A549 (cell line): ENCODE measurements around the gene HMGCS1. TPM values are rescaled to one million over a fixed set of nuclear protein-coding genes. Genes with fewer than 3 reads are reported as not detected.

Source experiments
- ATAC-seq, 2 experiments: fragments of 200-7000 bp in 1 of 2; fragments of >200 bp in 1 of 2; cut with Nextera tagmentation in 1 of 2; cut with Tn5 transposase in 1 of 2; 3 replicates each; pipeline versions ENCODE4 v1.8.0 to v1.9.1; 2018 to 2020; ENCODE audit warnings: mild to moderate bottlenecking in 1 of 2, moderate library complexity in 1 of 2
- CTCF ChIA-PET: fragments of 300-600 bp; sonication (Branson Sonifier 250); formaldehyde crosslinking; extraction: SDS; loops from one replicate; lab custom pipeline; 2021; ENCODE audit warnings: antibody characterized with exemption, inconsistent platforms; lab: Yijun Ruan, JAX
- POLR2A ChIA-PET: fragments of 350-600 bp; formaldehyde crosslinking; extraction: SDS; loops from one replicate; lab custom pipeline; 2021; ENCODE audit warnings: antibody characterized with exemption, inconsistent platforms; lab: Yijun Ruan, JAX
- DNase-seq, 2 experiments: peaks; one replicate each; pipeline versions ENCODE4 v3.0.0 to v3.0.0-alpha.2; 2011 to 2016; ENCODE audit warnings: low read depth in 1 of 2, low spot score in 1 of 2
- FAIRE-seq: peaks from 2 replicates; lab custom pipeline; 2011; peaks lifted over from hg19 to GRCh38; lab: Jason Lieb, UNC
- H3K27ac ChIP-seq, 2 experiments: fragments of >200 bp; sonication (Bioruptor Twin); formaldehyde crosslinking; 3 replicates each; pipeline ENCODE4 v1.5.1; 2016 to 2017
- H3K4me1 ChIP-seq: fragments of >200 bp; sonication (Bioruptor Twin); formaldehyde crosslinking; 3 replicates; pipeline ENCODE4 v1.6.1; 2016
- H3K4me2 ChIP-seq: fragments of >200 bp; sonication (Bioruptor Twin); formaldehyde crosslinking; 3 replicates; pipeline ENCODE4 v1.6.1; 2016
- H3K4me3 ChIP-seq: fragments of >200 bp; sonication (Bioruptor Twin); formaldehyde crosslinking; 3 replicates; pipeline ENCODE4 v1.5.1; 2016
- H3K9me3 ChIP-seq: fragments of >200 bp; sonication (Bioruptor Twin); formaldehyde crosslinking; 3 replicates; pipeline ENCODE4 v1.6.1; 2016
- BHLHE40 ChIP-seq: IDR thresholded peaks from 2 replicates; pipeline ENCODE4 v1.6.1; 2012; ENCODE audit warnings: low read depth, low read length, inconsistent platforms
- CBX2 ChIP-seq: fragments of 200-600 bp; sonication (generic); IDR thresholded peaks from 2 replicates; pipeline ENCODE4 v1.6.1; 2016; ENCODE audit warnings: low read depth, mild to moderate bottlenecking, borderline replicate concordance
- CBX8 ChIP-seq: fragments of 200-600 bp; sonication (generic); IDR thresholded peaks from 2 replicates; pipeline ENCODE4 v1.6.1; 2016
- CEBPB ChIP-seq, 2 experiments: fragments of >200 bp in 1 of 2; sonication (Bioruptor Twin) in 1 of 2; formaldehyde crosslinking in 1 of 2; IDR thresholded peaks; 2 replicates each; pipeline ENCODE4 v1.6.1; 2012 to 2016
- CHD2 ChIP-seq: fragments of 150-350 bp; IDR thresholded peaks from 2 replicates; pipeline ENCODE4 v1.6.1; 2014; ENCODE audit warnings: low read length; ENCODE audit not compliant: partially characterized antibody
- CHD4 ChIP-seq: fragments of 200-600 bp; sonication (generic); IDR thresholded peaks from 2 replicates; pipeline ENCODE4 v1.6.1; 2016; ENCODE audit warnings: antibody characterized with exemption, mild to moderate bottlenecking, borderline replicate concordance
- EHMT2 ChIP-seq: fragments of 200-600 bp; sonication (generic); IDR thresholded peaks from 2 replicates; pipeline ENCODE4 v1.6.1; 2016; ENCODE audit warnings: antibody characterized with exemption, low read depth, mild to moderate bottlenecking, moderate library complexity
- EP300 ChIP-seq, 2 experiments: fragments of >200 bp; sonication (Bioruptor Twin); formaldehyde crosslinking; IDR thresholded peaks; 2 replicates in 1 of 2; 3 replicates in 1 of 2; pipeline ENCODE4 v1.6.1; 2016 to 2017
- FOSL2 ChIP-seq, 2 experiments: fragments of 450-650 bp in 1 of 2; fragments of >200 bp in 1 of 2; sonication (Bioruptor Twin) in 1 of 2; formaldehyde crosslinking; IDR thresholded peaks; 2 replicates each; pipeline versions ENCODE4 v1.5.0 to v1.6.1; 2016 to 2020; ENCODE audit warnings: mild to moderate bottlenecking in 1 of 2, moderate library complexity in 1 of 2
- FOXS1 ChIP-seq: fragments of 250-450 bp; sonication (Bioruptor Pico); IDR thresholded peaks from 2 replicates; pipeline ENCODE4 v1.5.0; 2020; ENCODE audit warnings: mild to moderate bottlenecking, moderate library complexity
- HOXA7 ChIP-seq: fragments of 250-450 bp; sonication (Bioruptor Pico); IDR thresholded peaks from 2 replicates; pipeline ENCODE4 v1.5.0; 2020; ENCODE audit warnings: mild to moderate bottlenecking, moderate library complexity
- HOXB5 ChIP-seq: fragments of 250-450 bp; sonication (Bioruptor Pico); IDR thresholded peaks from 2 replicates; pipeline ENCODE4 v1.5.0; 2020; ENCODE audit warnings: mild to moderate bottlenecking, moderate library complexity
- JUNB ChIP-seq: fragments of >200 bp; sonication (Bioruptor Twin); formaldehyde crosslinking; IDR thresholded peaks from 2 replicates; pipeline ENCODE4 v1.6.1; 2016
- KDM1A ChIP-seq: fragments of 200-600 bp; sonication (generic); IDR thresholded peaks from 2 replicates; pipeline ENCODE4 v1.6.1; 2016; ENCODE audit warnings: low read depth, mild to moderate bottlenecking
- KDM5A ChIP-seq: fragments of 200-600 bp; sonication (generic); IDR thresholded peaks from 2 replicates; pipeline ENCODE4 v1.6.1; 2016; ENCODE audit warnings: antibody characterized with exemption, mild to moderate bottlenecking
- MAZ ChIP-seq: fragments of 150-350 bp; IDR thresholded peaks from 2 replicates; pipeline ENCODE4 v1.6.1; 2014; ENCODE audit warnings: antibody characterized with exemption, low read depth, low read length, borderline replicate concordance
- NFE2L2 ChIP-seq: fragments of 150-350 bp; conservative IDR thresholded peaks from 2 replicates; pipeline ENCODE4 v1.6.1; 2014; ENCODE audit warnings: low read length
- NPAS2 ChIP-seq: fragments of 250-450 bp; sonication (Bioruptor Pico); IDR thresholded peaks from 2 replicates; pipeline ENCODE4 v1.8.0; 2022; ENCODE audit warnings: mild to moderate bottlenecking, moderate library complexity, borderline replicate concordance
- NR3C1 ChIP-seq: fragments of >200 bp; sonication (Bioruptor Twin); formaldehyde crosslinking; IDR thresholded peaks from 3 replicates; pipeline ENCODE4 v1.6.1; 2017
- POLR2A ChIP-seq: IDR thresholded peaks from 2 replicates; pipeline ENCODE4 v1.6.1; 2012; ENCODE audit warnings: mild to moderate bottlenecking, low read length
- POLR2AphosphoS2 ChIP-seq: conservative IDR thresholded peaks from 2 replicates; pipeline ENCODE4 v1.6.1; 2012; ENCODE audit warnings: low read length, improper control_type of control experiment, inconsistent platforms
- RAD21 ChIP-seq, 2 experiments: fragments of >200 bp in 1 of 2; sonication (Bioruptor Twin) in 1 of 2; formaldehyde crosslinking in 1 of 2; IDR thresholded peaks in 1 of 2; conservative IDR thresholded peaks in 1 of 2; 2 replicates in 1 of 2; 3 replicates in 1 of 2; pipeline ENCODE4 v1.6.1; 2012 to 2018; ENCODE audit warnings: inconsistent platforms in 1 of 2
- SMC3 ChIP-seq: fragments of >200 bp; sonication (Bioruptor Twin); formaldehyde crosslinking; IDR thresholded peaks from 3 replicates; pipeline ENCODE4 v1.6.1; 2018; ENCODE audit warnings: inconsistent platforms
- SREBF2 ChIP-seq: fragments of 450-650 bp; IDR thresholded peaks from 2 replicates; pipeline ENCODE4 v1.6.1; 2014; ENCODE audit warnings: mild to moderate bottlenecking, moderate library complexity
- ZC3H11A ChIP-seq: fragments of 450-650 bp; IDR thresholded peaks from 2 replicates; pipeline ENCODE4 v1.6.1; 2014; ENCODE audit warnings: antibody characterized with exemption, mild to moderate bottlenecking
- ZFP36 ChIP-seq: fragments of 450-650 bp; IDR thresholded peaks from 2 replicates; pipeline ENCODE4 v1.6.1; 2014; ENCODE audit warnings: borderline replicate concordance; ENCODE audit not compliant: partially characterized antibody
- ZSCAN20 ChIP-seq: fragments of 250-450 bp; sonication (Bioruptor Pico); IDR thresholded peaks from 2 replicates; pipeline ENCODE4 v1.8.0; 2022; ENCODE audit warnings: mild to moderate bottlenecking, moderate library complexity
- WGBS: methylation state at CpG from one replicate; pipeline ENCODE4 v1.1.6; 2017; ENCODE audit errors: missing lambda C conversion rate; 5-methylcytosine and 5-hydroxymethylcytosine counted together
- polyA plus RNA-seq, 4 experiments: library from polyadenylated mRNA; depleted of rRNA in 3 of 4; stranded (reverse); fragments of >200 nt; fragmentation: RNase III in 1 of 4; extraction: RNeasy Plus Mini Kit Qiagen cat#74134 plus additional on column Dnase treatment in 1 of 4; gene quantifications; 2 replicates in 3 of 4; 3 replicates in 1 of 4; pipeline ENCODE4 v1.2.3, GENCODE V29; 2011 to 2017
- TF ChIP-seq, protein P1 (sequence below): fragments of 200-600 bp; sonication (generic); IDR thresholded peaks from 2 replicates; pipeline ENCODE4 v1.6.1; 2016; ENCODE audit warnings: antibody characterized with exemption, mild to moderate bottlenecking, moderate library complexity
- TF ChIP-seq, protein P2 (sequence below): IDR thresholded peaks from 2 replicates; pipeline ENCODE4 v1.6.1; 2012
- TF ChIP-seq, protein P3 (sequence below): fragments of 150-350 bp; IDR thresholded peaks from 2 replicates; pipeline ENCODE4 v1.6.1; 2014; ENCODE audit warnings: low read depth, mild to moderate bottlenecking, low read length
- TF ChIP-seq, protein P4 (sequence below): fragments of 450-650 bp; IDR thresholded peaks from 2 replicates; pipeline ENCODE4 v1.6.1; 2014; ENCODE audit warnings: antibody characterized with exemption
- TF ChIP-seq, protein P5 (sequence below): fragments of 250-450 bp; sonication (Bioruptor Pico); IDR thresholded peaks from 2 replicates; pipeline ENCODE4 v1.5.0; 2020; ENCODE audit warnings: low read depth, mild to moderate bottlenecking, moderate library complexity
- TF ChIP-seq, protein P6 (sequence below): fragments of >200 bp; sonication (Bioruptor Twin); formaldehyde crosslinking; IDR thresholded peaks from 3 replicates; pipeline ENCODE4 v1.6.1; 2016
- TF ChIP-seq, protein P7 (sequence below): IDR thresholded peaks from 2 replicates; pipeline ENCODE4 v1.6.1; 2012; ENCODE audit warnings: low read depth, borderline replicate concordance

HMGCS1 gene
- polyA plus RNA-seq, 2 of the 4 experiments (the other 2 are of a cell fraction): 64.8 to 72.8 TPM

DNA sequence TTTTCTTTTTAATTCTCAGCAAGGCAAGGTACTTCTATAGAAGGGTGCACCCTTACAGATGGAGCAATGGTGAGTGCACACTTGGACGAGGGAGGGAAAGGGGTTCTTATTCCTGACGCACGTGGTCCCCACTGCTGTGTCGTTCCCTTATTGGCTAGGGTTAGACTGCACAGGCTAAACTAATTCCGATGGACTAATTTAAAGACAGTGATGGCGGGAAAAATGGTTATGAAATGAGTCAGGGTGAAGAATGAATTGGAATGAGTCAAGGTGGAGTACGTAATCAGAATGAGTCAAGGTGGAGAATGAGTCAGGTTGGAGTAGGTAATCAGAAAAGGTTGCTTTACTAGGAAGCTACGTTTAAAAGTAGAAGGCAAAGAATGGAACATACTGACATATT is 2.1 kb upstream of the HMGCS1 start:
- CTCF ChIA-PET: interaction anchor here (1.0 to 2.3 kb wide), 3 partner anchors 9 to 331 kb away, joined by 3 to 8 read pairs (median 3); no protein-coding TSS in a partner anchor
- Histone ChIP-seq H3K27ac (peak overlapping the region; percentile 81), H3K9me3 (no peaks in the 10 kb centered on the region), H3K4me3 (peak overlapping the region; percentile 30; the same call in 1 of the 3 replicates), H3K4me1 (peaks cover 40% of the 10 kb centered on the region), H3K4me2 (peak overlapping the region; percentile 90)
- DNase-seq (peak; percentile 39 to 86), FAIRE-seq (peak; percentile 54), ATAC-seq (peak in 1 of 2 experiments; percentile 0; a peak in 1 of 6 replicates)
- POLR2A ChIA-PET: interaction anchor here (1.2 kb wide), 1 partner anchor 194 kb away, joined by 3 read pairs; no protein-coding TSS in a partner anchor
- WGBS: 2% methylated on average over 8 of the region's 8 CpGs
- TF ChIP-seq RAD21 (conservative IDR thresholded peaks at IDR 0.05 in 1 of 2, IDR thresholded peaks at IDR 0.05 in 1 of 2) (no peak), SMC3 (no peak), ZSCAN20 (no peak), JUNB (peak; percentile 87), POLR2A (no peak), EP300 (IDR thresholded peaks at IDR 0.05) (no peak), BHLHE40 (no peak), CBX2 (no peak), CHD2 (no peak), NR3C1 (no peak), POLR2AphosphoS2 (no peak), CBX8 (no peak), FOXS1 (CRISPR knock-in tag) (no peak), HOXB5 (CRISPR knock-in tag) (peak; percentile 65; the same call in 1 of the 2 replicates), NFE2L2 (no peak), HOXA7 (no peak), CEBPB (IDR thresholded peaks at IDR 0.05) (peak; percentile 16 to 71; a peak in 2 of 4 replicates), ZFP36 (no peak), ZC3H11A (no peak), CHD4 (no peak), FOSL2 (IDR thresholded peaks at IDR 0.05) (peak; percentile 93), FOSL2 (CRISPR knock-in tag; IDR thresholded peaks at IDR 0.05) (peak; percentile 99), EHMT2 (no peak), MAZ (no peak), KDM5A (no peak), NPAS2 (CRISPR knock-in tag) (no peak), KDM1A (no peak), SREBF2 (no peak)
- TF ChIP-seq, protein P1, sequence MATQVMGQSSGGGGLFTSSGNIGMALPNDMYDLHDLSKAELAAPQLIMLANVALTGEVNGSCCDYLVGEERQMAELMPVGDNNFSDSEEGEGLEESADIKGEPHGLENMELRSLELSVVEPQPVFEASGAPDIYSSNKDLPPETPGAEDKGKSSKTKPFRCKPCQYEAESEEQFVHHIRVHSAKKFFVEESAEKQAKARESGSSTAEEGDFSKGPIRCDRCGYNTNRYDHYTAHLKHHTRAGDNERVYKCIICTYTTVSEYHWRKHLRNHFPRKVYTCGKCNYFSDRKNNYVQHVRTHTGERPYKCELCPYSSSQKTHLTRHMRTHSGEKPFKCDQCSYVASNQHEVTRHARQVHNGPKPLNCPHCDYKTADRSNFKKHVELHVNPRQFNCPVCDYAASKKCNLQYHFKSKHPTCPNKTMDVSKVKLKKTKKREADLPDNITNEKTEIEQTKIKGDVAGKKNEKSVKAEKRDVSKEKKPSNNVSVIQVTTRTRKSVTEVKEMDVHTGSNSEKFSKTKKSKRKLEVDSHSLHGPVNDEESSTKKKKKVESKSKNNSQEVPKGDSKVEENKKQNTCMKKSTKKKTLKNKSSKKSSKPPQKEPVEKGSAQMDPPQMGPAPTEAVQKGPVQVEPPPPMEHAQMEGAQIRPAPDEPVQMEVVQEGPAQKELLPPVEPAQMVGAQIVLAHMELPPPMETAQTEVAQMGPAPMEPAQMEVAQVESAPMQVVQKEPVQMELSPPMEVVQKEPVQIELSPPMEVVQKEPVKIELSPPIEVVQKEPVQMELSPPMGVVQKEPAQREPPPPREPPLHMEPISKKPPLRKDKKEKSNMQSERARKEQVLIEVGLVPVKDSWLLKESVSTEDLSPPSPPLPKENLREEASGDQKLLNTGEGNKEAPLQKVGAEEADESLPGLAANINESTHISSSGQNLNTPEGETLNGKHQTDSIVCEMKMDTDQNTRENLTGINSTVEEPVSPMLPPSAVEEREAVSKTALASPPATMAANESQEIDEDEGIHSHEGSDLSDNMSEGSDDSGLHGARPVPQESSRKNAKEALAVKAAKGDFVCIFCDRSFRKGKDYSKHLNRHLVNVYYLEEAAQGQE: no peak
- TF ChIP-seq, protein P2, sequence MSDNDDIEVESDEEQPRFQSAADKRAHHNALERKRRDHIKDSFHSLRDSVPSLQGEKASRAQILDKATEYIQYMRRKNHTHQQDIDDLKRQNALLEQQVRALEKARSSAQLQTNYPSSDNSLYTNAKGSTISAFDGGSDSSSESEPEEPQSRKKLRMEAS: peak; percentile 55
- TF ChIP-seq, protein P3, sequence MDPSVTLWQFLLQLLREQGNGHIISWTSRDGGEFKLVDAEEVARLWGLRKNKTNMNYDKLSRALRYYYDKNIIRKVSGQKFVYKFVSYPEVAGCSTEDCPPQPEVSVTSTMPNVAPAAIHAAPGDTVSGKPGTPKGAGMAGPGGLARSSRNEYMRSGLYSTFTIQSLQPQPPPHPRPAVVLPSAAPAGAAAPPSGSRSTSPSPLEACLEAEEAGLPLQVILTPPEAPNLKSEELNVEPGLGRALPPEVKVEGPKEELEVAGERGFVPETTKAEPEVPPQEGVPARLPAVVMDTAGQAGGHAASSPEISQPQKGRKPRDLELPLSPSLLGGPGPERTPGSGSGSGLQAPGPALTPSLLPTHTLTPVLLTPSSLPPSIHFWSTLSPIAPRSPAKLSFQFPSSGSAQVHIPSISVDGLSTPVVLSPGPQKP: no peak
- TF ChIP-seq, protein P4, sequence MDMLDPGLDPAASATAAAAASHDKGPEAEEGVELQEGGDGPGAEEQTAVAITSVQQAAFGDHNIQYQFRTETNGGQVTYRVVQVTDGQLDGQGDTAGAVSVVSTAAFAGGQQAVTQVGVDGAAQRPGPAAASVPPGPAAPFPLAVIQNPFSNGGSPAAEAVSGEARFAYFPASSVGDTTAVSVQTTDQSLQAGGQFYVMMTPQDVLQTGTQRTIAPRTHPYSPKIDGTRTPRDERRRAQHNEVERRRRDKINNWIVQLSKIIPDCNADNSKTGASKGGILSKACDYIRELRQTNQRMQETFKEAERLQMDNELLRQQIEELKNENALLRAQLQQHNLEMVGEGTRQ: no peak
- TF ChIP-seq, protein P5, sequence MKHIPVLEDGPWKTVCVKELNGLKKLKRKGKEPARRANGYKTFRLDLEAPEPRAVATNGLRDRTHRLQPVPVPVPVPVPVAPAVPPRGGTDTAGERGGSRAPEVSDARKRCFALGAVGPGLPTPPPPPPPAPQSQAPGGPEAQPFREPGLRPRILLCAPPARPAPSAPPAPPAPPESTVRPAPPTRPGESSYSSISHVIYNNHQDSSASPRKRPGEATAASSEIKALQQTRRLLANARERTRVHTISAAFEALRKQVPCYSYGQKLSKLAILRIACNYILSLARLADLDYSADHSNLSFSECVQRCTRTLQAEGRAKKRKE (CRISPR knock-in tag): no peak
- TF ChIP-seq, protein P6, sequence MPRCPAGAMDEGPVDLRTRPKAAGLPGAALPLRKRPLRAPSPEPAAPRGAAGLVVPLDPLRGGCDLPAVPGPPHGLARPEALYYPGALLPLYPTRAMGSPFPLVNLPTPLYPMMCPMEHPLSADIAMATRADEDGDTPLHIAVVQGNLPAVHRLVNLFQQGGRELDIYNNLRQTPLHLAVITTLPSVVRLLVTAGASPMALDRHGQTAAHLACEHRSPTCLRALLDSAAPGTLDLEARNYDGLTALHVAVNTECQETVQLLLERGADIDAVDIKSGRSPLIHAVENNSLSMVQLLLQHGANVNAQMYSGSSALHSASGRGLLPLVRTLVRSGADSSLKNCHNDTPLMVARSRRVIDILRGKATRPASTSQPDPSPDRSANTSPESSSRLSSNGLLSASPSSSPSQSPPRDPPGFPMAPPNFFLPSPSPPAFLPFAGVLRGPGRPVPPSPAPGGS: no peak
- TF ChIP-seq, protein P7, sequence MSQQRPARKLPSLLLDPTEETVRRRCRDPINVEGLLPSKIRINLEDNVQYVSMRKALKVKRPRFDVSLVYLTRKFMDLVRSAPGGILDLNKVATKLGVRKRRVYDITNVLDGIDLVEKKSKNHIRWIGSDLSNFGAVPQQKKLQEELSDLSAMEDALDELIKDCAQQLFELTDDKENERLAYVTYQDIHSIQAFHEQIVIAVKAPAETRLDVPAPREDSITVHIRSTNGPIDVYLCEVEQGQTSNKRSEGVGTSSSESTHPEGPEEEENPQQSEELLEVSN: peak; percentile 63
